GM12878 (cell line): ENCODE data around the gene FBLN1. TPM values are rescaled to one million over a fixed set of nuclear protein-coding genes. Genes with fewer than 3 reads are reported as not detected.
A peak's percentile ranks its signal among the peaks of the same experiment; 100 is the strongest.

Experiments
- ATAC-seq: fragments of 200-7000 bp; cut with Tn5 transposase; 3 replicates; pipeline ENCODE4 v1.9.1; 2020; ENCODE audit warnings: mild to moderate bottlenecking, moderate library complexity
- BruUV-seq: library from RNA; stranded (reverse); fragments of 400-500 nt; replicated peaks from 2 replicates; lab custom pipeline; 2021; lab: Mats Ljungman, UMichigan
- CTCF ChIA-PET: fragments of 300-600 bp; sonication (Branson Sonifier 250); formaldehyde crosslinking; extraction: SDS; loops from one replicate; lab custom pipeline; 2021; ENCODE audit warnings: inconsistent platforms; lab: Yijun Ruan, JAX
- POLR2A ChIA-PET: fragments of 350-600 bp; formaldehyde crosslinking; extraction: SDS; loops from one replicate; lab custom pipeline; 2021; ENCODE audit warnings: inconsistent platforms; lab: Charles Lee
- RAD21 ChIA-PET: fragments of 300-600 bp; sonication (Branson Sonifier 250); formaldehyde crosslinking; loops from one replicate; lab custom pipeline; 2023; ENCODE audit warnings: antibody characterized with exemption; ENCODE audit not compliant: unreplicated experiment; lab: Charles Lee
- SMC1A ChIA-PET: fragments of 300-600 bp; sonication (Branson Sonifier 250); formaldehyde crosslinking; loops from one replicate; lab custom pipeline; 2023; ENCODE audit not compliant: unreplicated experiment, uncharacterized antibody; lab: Charles Lee
- DNase-seq: peaks from one replicate; pipeline ENCODE4 v3.0.0-alpha.2; 2011; ENCODE audit warnings: low read depth, low spot score
- FAIRE-seq: peaks from 3 replicates; lab custom pipeline; 2011; peaks lifted over from hg19 to GRCh38; lab: Jason Lieb, UNC
- H2AFZ ChIP-seq: 2 replicates; pipeline ENCODE4 v1.6.0; 2011; ENCODE audit warnings: low read depth, low read length, control low read depth; ENCODE audit not compliant: control insufficient read depth
- H3K27ac ChIP-seq: 2 replicates; pipeline ENCODE4 v1.5.1; 2011; ENCODE audit warnings: control low read depth; ENCODE audit not compliant: control insufficient read depth, insufficient read depth
- H3K27me3 ChIP-seq, 2 experiments: replicated peaks in 1 of 2; 2 replicates each; pipeline versions ENCODE4 v1.6.0 to v1.6.1; 2011; ENCODE audit warnings: low read length in 1 of 2; ENCODE audit not compliant: control insufficient read depth in 2 of 2, insufficient read depth in 2 of 2
- H3K36me3 ChIP-seq, 2 experiments: 2 replicates each; pipeline ENCODE4 v1.5.1; 2011; ENCODE audit warnings: low read length in 1 of 2; ENCODE audit not compliant: control insufficient read depth in 2 of 2, insufficient read depth in 2 of 2
- H3K4me1 ChIP-seq: 2 replicates; pipeline ENCODE4 v1.6.1; 2011; ENCODE audit warnings: mild to moderate bottlenecking, low read length, moderate library complexity, mixed read lengths; ENCODE audit not compliant: control insufficient read depth, insufficient read depth
- H3K4me2 ChIP-seq: 2 replicates; pipeline ENCODE4 v1.6.0; 2011; ENCODE audit warnings: control low read depth; ENCODE audit not compliant: control insufficient read depth, insufficient read depth
- H3K4me3 ChIP-seq: fragments of 200-600 bp; sonication (generic); 2 replicates; pipeline ENCODE4 v1.5.1; 2016
- H3K79me2 ChIP-seq: 2 replicates; pipeline ENCODE4 v1.6.0; 2011; ENCODE audit warnings: low read length; ENCODE audit not compliant: control insufficient read depth, insufficient read depth
- H3K9ac ChIP-seq: 2 replicates; pipeline ENCODE4 v1.8.0; 2011; ENCODE audit warnings: low read length, control low read depth, mixed read lengths; ENCODE audit not compliant: control insufficient read depth, insufficient read depth
- H3K9me3 ChIP-seq: replicated peaks from 3 replicates; pipeline ENCODE4 v1.5.1; 2011; ENCODE audit warnings: mild to moderate bottlenecking, low read length; ENCODE audit not compliant: control insufficient read depth, insufficient read depth
- H4K20me1 ChIP-seq: 2 replicates; pipeline ENCODE4 v1.6.0; 2011; ENCODE audit not compliant: control insufficient read depth, insufficient read depth
- BCL11A ChIP-seq: IDR thresholded peaks from 2 replicates; pipeline ENCODE4 v1.6.1; 2011; ENCODE audit warnings: low read depth, low read length
- CEBPB ChIP-seq, 2 experiments: fragments of 150-350 bp in 1 of 2; IDR thresholded peaks; 2 replicates each; pipeline ENCODE4 v1.6.1; 2012 to 2014; ENCODE audit warnings: low read depth in 2 of 2, low read length in 2 of 2, borderline replicate concordance in 1 of 2, inconsistent platforms in 1 of 2
- EED ChIP-seq: sonication (generic); IDR thresholded peaks from 2 replicates; pipeline ENCODE4 v1.6.1; 2016; ENCODE audit warnings: antibody characterized with exemption, low read depth
- ETV6 ChIP-seq, 2 experiments: fragments of 450-650 bp in 1 of 2; IDR thresholded peaks in 1 of 2; conservative IDR thresholded peaks in 1 of 2; 2 replicates each; pipeline ENCODE4 v1.6.1; 2014; ENCODE audit warnings: antibody characterized with exemption in 1 of 2, borderline replicate concordance in 1 of 2, low read depth in 1 of 2, mild to moderate bottlenecking in 1 of 2, moderate library complexity in 1 of 2
- IRF4 ChIP-seq: IDR thresholded peaks from 2 replicates; pipeline ENCODE4 v1.6.1; 2011; ENCODE audit warnings: low read depth, low read length
- POU2F2 ChIP-seq: IDR thresholded peaks from 3 replicates; pipeline ENCODE4 v1.6.1; 2011; ENCODE audit warnings: low read depth, mild to moderate bottlenecking, low read length, borderline replicate concordance
- RAD21 ChIP-seq: IDR thresholded peaks from 2 replicates; pipeline ENCODE4 v1.6.1; 2011; ENCODE audit warnings: mild to moderate bottlenecking, low read depth, low read length, moderate library complexity; ENCODE audit not compliant: insufficient read depth
- RCOR1 ChIP-seq: conservative IDR thresholded peaks from 2 replicates; pipeline ENCODE4 v1.6.1; 2012; ENCODE audit warnings: low read depth, low read length, improper control_type of control experiment
- SP1 ChIP-seq: IDR thresholded peaks from one replicate; pipeline ENCODE4 v1.6.1; 2011; ENCODE audit warnings: low read depth, low read length
- STAT3 ChIP-seq: IDR thresholded peaks from 2 replicates; pipeline ENCODE4 v1.6.1; 2011; ENCODE audit warnings: low read depth, low read length, improper control_type of control experiment
- YY1 ChIP-seq: IDR thresholded peaks from 2 replicates; pipeline ENCODE4 v1.6.1; 2011; ENCODE audit warnings: low read depth, mild to moderate bottlenecking, low read length
- WGBS: methylation state at CpG from one replicate; pipeline ENCODE4 v1.1.6; 2016; ENCODE audit warnings: low lambda C conversion rate; ENCODE audit not compliant: insufficient replicate concordance, insufficient coverage; ENCODE audit errors: missing lambda C conversion rate; 5-methylcytosine and 5-hydroxymethylcytosine counted together
- in situ Hi-C: fragments of 300-500 bp; cut with MboI; formaldehyde crosslinking; loops from 9 replicates; pipeline ENCODE4 v1.14.3; 2018; ENCODE audit warnings: mixed read lengths
- intact Hi-C: fragments of 100-400 bp; cut with micrococcal nuclease; formaldehyde crosslinking; loops from one replicate; pipeline ENCODE4 v1.14.2; 2022; ENCODE audit not compliant: unreplicated experiment
- polyA plus RNA-seq, 11 experiments: library from polyadenylated mRNA; depleted of rRNA in 4 of 11; unstranded in 6 of 11; stranded (reverse) in 5 of 11; fragments of >200 nt; fragmentation: Nextera tagmentation in 4 of 11; fragmentation: Illumina TruSeq in 1 of 11; extraction: Ambion mirVana in 4 of 11; extraction: Trizol in 1 of 11; gene quantifications; 1 replicate in 1 of 11; 2 replicates in 10 of 11; pipeline versions ENCODE4 v1.2.1 to v1.2.3, GENCODE V29; 2011 to 2016; ENCODE audit warnings: inconsistent platforms in 2 of 11, missing spikeins in 2 of 11, low read depth in 1 of 11
- total RNA-seq, 4 experiments: library from RNA; depleted of rRNA in 3 of 4; stranded (reverse); fragments of >200 nt in 3 of 4; fragmentation: Illumina TruSeq in 1 of 4; extraction: Trizol in 1 of 4; gene quantifications; 2 replicates each; pipeline versions ENCODE4 v1.2.1 to v1.2.3, GENCODE V29; 2013 to 2021
- TF ChIP-seq, protein P1 (sequence below): fragments of 150-350 bp; IDR thresholded peaks from 2 replicates; pipeline ENCODE4 v1.6.1; 2014; ENCODE audit warnings: mild to moderate bottlenecking, low read depth, low read length
- TF ChIP-seq, protein P2 (sequence below), 3 experiments: IDR thresholded peaks in 2 of 3; conservative IDR thresholded peaks in 1 of 3; 2 replicates each; pipeline ENCODE4 v1.5.1; 2011; ENCODE audit warnings: low read depth in 3 of 3, low read length in 3 of 3, mild to moderate bottlenecking in 3 of 3, control low read depth in 2 of 3, moderate library complexity in 2 of 3, inconsistent platforms in 1 of 3, mixed read lengths in 1 of 3; ENCODE audit not compliant: control insufficient read depth in 2 of 3, insufficient read depth in 1 of 3; ENCODE audit errors: extremely low read depth in 1 of 3
- TF ChIP-seq, protein P3 (sequence below): IDR thresholded peaks from 2 replicates; pipeline ENCODE4 v1.6.1; 2012; ENCODE audit warnings: improper control_type of control experiment, low read depth, low read length; ENCODE audit not compliant: insufficient replicate concordance

FBLN1 gene
- total and polyA plus RNA-seq, 10 of the 15 experiments (the other 5 are each of a cell fraction or from before 2014, with no cell fraction given) = 0.20 to 0.51 TPM; not detected in 8

DNA sequence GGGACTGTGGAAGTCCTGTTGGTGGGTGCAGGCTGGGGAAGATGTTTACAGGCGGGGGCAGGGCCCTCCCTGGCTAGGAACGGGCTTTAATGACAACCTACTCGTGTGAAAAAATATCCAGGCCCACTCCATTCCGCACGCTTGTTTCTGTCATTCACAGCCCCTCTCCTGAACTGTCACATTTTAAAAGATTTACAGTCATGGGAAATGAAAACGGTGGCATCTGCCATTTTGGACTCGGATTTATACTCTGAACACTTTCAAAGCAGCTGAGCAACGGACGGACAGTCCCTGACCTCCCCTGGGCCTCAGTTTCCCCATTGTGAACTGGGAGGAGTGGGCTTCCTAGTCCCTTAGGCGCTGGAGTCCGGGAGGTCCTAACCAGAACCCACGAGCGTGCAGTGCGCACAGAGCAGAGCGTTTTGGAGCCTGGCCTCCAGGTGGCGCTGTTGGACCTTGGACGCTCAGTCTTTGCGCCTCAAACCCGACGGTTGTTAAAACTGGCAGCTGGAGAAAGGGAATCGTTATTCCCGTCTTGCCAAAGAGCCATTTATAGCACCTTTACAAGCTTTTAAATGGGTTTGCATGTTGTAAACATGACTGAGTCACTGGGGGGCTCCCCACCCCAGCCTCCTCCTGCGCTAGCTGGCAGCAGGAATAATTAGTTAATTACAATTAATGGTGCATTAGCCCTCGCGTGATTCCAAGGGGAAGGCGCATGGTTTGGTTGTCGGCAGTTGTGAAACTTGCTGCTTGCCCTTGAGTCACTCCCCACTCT, 75.3 kb downstream of the FBLN1 start:
- BruUV-seq = no TSS peak
- no peaks in the 10 kb centered on the region; a peak in 1 of 4 replicates for H3K27me3 ChIP-seq
- H3K27ac ChIP-seq = no peak overlapping the region
- H3K36me3 ChIP-seq = no peaks in the 10 kb centered on the region
- ChIA-PET POLR2A (no interaction called here), SMC1A (interaction anchor here (0.6 to 1.0 kb wide), 3 partner anchors 69 to 418 kb away, joined by 3 read pairs; no protein-coding TSS in a partner anchor), RAD21 (no interaction called here), CTCF (interaction anchor here (0.5 to 1.5 kb wide), 6 partner anchors 83 to 762 kb away, joined by 3 to 4 read pairs (median 3); no protein-coding TSS in a partner anchor)
- H3K79me2 ChIP-seq = no peaks in the 10 kb centered on the region
- H4K20me1 ChIP-seq = no peaks in the 10 kb centered on the region
- in situ Hi-C loops (no loop called here), intact Hi-C loops (no loop called here)
- WGBS = 22% methylated on average over 27 of the region's 27 CpGs
- DNase-seq (peak; percentile 12), ATAC-seq (peak; percentile 94), FAIRE-seq (peak; percentile 88)
- no peaks in the 10 kb centered on the region for H3K9me3 ChIP-seq
- H3K4me2 ChIP-seq = no peak overlapping the region
- no peak overlapping the region for H2AFZ ChIP-seq
- no peaks in the 10 kb centered on the region for H3K4me1 ChIP-seq
- no peak overlapping the region for H3K9ac ChIP-seq
- no peak overlapping the region for H3K4me3 ChIP-seq
- TF ChIP-seq IRF4 = 0 out of 2 replicates have a peak, but pooled peaks have one; percentile 26
- peak; percentile 72 for TF ChIP-seq YY1
- no peak for TF ChIP-seq STAT3
- TF ChIP-seq, protein P1, sequence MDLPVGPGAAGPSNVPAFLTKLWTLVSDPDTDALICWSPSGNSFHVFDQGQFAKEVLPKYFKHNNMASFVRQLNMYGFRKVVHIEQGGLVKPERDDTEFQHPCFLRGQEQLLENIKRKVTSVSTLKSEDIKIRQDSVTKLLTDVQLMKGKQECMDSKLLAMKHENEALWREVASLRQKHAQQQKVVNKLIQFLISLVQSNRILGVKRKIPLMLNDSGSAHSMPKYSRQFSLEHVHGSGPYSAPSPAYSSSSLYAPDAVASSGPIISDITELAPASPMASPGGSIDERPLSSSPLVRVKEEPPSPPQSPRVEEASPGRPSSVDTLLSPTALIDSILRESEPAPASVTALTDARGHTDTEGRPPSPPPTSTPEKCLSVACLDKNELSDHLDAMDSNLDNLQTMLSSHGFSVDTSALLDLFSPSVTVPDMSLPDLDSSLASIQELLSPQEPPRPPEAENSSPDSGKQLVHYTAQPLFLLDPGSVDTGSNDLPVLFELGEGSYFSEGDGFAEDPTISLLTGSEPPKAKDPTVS = no peak
- no peak for TF ChIP-seq RCOR1
- no peak for TF ChIP-seq BCL11A
- TF ChIP-seq CEBPB (IDR thresholded peaks at IDR 0.05; ENCODE audit: borderline replicate concordance in 1 of 2, low read depth in 2 of 2, low read length in 2 of 2) = no peak
- 0 out of 3 replicates have a peak, but pooled peaks have one; percentile 17 for TF ChIP-seq POU2F2
- TF ChIP-seq, protein P2, sequence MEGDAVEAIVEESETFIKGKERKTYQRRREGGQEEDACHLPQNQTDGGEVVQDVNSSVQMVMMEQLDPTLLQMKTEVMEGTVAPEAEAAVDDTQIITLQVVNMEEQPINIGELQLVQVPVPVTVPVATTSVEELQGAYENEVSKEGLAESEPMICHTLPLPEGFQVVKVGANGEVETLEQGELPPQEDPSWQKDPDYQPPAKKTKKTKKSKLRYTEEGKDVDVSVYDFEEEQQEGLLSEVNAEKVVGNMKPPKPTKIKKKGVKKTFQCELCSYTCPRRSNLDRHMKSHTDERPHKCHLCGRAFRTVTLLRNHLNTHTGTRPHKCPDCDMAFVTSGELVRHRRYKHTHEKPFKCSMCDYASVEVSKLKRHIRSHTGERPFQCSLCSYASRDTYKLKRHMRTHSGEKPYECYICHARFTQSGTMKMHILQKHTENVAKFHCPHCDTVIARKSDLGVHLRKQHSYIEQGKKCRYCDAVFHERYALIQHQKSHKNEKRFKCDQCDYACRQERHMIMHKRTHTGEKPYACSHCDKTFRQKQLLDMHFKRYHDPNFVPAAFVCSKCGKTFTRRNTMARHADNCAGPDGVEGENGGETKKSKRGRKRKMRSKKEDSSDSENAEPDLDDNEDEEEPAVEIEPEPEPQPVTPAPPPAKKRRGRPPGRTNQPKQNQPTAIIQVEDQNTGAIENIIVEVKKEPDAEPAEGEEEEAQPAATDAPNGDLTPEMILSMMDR (IDR thresholded peaks at IDR 0.05 in 2 of 3, conservative IDR thresholded peaks at IDR 0.05 in 1 of 3; ENCODE audit: control insufficient read depth in 2 of 3, extremely low read depth in 1 of 3, insufficient read depth in 1 of 3, low read depth in 3 of 3, low read length in 3 of 3) = peak; percentile 93 to 97 (median 95)
- TF ChIP-seq ETV6 (conservative IDR thresholded peaks at IDR 0.05 in 1 of 2, IDR thresholded peaks at IDR 0.05 in 1 of 2; ENCODE audit: borderline replicate concordance in 1 of 2, low read depth in 1 of 2) = no peak
- TF ChIP-seq, protein P3, sequence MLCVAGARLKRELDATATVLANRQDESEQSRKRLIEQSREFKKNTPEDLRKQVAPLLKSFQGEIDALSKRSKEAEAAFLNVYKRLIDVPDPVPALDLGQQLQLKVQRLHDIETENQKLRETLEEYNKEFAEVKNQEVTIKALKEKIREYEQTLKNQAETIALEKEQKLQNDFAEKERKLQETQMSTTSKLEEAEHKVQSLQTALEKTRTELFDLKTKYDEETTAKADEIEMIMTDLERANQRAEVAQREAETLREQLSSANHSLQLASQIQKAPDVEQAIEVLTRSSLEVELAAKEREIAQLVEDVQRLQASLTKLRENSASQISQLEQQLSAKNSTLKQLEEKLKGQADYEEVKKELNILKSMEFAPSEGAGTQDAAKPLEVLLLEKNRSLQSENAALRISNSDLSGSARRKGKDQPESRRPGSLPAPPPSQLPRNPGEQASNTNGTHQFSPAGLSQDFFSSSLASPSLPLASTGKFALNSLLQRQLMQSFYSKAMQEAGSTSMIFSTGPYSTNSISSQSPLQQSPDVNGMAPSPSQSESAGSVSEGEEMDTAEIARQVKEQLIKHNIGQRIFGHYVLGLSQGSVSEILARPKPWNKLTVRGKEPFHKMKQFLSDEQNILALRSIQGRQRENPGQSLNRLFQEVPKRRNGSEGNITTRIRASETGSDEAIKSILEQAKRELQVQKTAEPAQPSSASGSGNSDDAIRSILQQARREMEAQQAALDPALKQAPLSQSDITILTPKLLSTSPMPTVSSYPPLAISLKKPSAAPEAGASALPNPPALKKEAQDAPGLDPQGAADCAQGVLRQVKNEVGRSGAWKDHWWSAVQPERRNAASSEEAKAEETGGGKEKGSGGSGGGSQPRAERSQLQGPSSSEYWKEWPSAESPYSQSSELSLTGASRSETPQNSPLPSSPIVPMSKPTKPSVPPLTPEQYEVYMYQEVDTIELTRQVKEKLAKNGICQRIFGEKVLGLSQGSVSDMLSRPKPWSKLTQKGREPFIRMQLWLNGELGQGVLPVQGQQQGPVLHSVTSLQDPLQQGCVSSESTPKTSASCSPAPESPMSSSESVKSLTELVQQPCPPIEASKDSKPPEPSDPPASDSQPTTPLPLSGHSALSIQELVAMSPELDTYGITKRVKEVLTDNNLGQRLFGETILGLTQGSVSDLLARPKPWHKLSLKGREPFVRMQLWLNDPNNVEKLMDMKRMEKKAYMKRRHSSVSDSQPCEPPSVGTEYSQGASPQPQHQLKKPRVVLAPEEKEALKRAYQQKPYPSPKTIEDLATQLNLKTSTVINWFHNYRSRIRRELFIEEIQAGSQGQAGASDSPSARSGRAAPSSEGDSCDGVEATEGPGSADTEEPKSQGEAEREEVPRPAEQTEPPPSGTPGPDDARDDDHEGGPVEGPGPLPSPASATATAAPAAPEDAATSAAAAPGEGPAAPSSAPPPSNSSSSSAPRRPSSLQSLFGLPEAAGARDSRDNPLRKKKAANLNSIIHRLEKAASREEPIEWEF = no peak
- TF ChIP-seq EED = no peak
- peak; percentile 26 for TF ChIP-seq SP1
- TF ChIP-seq RAD21 = peak; percentile 92
